ENCODE results near the gene KNDC1. TPM values are rescaled to one million over a fixed set of nuclear protein-coding genes. Genes with fewer than 3 reads are reported as not detected.
"Not testable (repeated sequence)": the region's sequence is repeated elsewhere in the genome, so short reads cannot be mapped to it uniquely, and the experiment has no call there.

Gene KNDC1
- total RNA-seq, 1 donor from 2014 or later = 0.09 TPM

DNA sequence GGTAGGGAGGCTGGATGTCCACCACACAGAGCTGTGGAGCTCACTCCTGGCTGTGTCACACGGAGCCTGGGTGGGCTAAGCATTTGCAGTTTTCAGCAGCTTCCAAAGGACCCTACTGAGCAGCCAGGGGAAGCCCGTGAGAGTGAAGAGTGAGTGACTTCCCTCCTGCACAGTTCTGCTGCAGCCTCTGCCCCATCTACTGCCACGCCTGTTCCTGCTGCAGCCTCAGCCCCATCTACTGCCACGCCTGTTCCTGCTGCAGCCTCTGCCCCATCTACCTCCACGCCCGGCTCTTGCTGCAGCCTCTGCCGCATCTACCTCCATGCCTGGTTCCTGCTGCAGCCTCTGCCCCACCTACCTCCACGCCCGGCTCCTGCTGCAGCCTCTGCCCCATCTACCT is 104.4 kb downstream of the KNDC1 start:
- TF ChIP-seq, protein P1, sequence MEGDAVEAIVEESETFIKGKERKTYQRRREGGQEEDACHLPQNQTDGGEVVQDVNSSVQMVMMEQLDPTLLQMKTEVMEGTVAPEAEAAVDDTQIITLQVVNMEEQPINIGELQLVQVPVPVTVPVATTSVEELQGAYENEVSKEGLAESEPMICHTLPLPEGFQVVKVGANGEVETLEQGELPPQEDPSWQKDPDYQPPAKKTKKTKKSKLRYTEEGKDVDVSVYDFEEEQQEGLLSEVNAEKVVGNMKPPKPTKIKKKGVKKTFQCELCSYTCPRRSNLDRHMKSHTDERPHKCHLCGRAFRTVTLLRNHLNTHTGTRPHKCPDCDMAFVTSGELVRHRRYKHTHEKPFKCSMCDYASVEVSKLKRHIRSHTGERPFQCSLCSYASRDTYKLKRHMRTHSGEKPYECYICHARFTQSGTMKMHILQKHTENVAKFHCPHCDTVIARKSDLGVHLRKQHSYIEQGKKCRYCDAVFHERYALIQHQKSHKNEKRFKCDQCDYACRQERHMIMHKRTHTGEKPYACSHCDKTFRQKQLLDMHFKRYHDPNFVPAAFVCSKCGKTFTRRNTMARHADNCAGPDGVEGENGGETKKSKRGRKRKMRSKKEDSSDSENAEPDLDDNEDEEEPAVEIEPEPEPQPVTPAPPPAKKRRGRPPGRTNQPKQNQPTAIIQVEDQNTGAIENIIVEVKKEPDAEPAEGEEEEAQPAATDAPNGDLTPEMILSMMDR (IDR thresholded peaks at IDR 0.05) = no peak
- no peaks in the 10 kb centered on the region for H3K27me3 Mint-ChIP-seq
- H3K27ac Mint-ChIP-seq = peak overlapping the region; percentile 47
- ChIA-PET CTCF (interaction anchor here (0.7 to 1.1 kb wide), 3 partner anchors 11 to 121 kb away, joined by 3 read pairs; no protein-coding TSS in a partner anchor), POLR2A (interaction anchor here (0.7 to 7.0 kb wide), 2 partner anchors 10 to 345 kb away, joined by 7 to 85 read pairs; partner anchors contain the start of gene ADAM8)
- intact Hi-C loops (cut with micrococcal nuclease) = no loop called here
- no peaks in the 10 kb centered on the region for H3K9me3 Mint-ChIP-seq
- DNase-seq = no peak
- H3K36me3 Mint-ChIP-seq (ENCODE audit: low read depth) = peaks cover 22% of the 10 kb centered on the region
- no peak for ATAC-seq (ENCODE audit: low read depth)
- H3K4me3 Mint-ChIP-seq = peak overlapping the region; percentile 5
- H3K4me1 Mint-ChIP-seq = peaks cover 55% of the 10 kb centered on the region

DNA sequence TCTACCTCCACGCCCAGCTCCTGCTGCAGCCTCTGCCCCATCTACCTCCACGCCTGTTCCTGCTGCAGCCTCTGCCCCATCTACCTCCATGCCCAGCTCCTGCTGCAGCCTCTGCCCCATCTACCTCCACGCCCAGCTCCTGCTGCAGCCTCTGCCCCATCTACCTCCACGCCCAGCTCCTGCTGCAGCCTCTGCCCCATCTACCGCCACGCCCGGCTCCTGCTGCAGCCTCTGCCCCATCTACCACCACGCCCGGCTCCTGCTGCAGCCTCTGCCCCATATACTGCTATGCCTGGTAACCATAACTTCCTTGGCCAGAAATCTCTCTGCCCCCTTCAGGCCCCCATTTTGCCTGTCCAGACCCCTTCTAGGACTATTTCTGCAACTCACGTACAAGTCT is 105.0 kb downstream of the KNDC1 start:
- intact Hi-C loops (cut with micrococcal nuclease); ATAC-seq (ENCODE audit: low read depth); H3K4me3 Mint-ChIP-seq; DNase-seq; H3K27me3 Mint-ChIP-seq; H3K27ac Mint-ChIP-seq; H3K9me3 Mint-ChIP-seq: not testable (repeated sequence)
- POLR2A ChIA-PET = interaction anchor here (7.0 kb wide), 1 partner anchor 9 kb away, joined by 85 read pairs; the partner anchor contains the start of gene ADAM8
- peaks cover 49% of the 10 kb centered on the region for H3K4me1 Mint-ChIP-seq
- peaks cover 27% of the 10 kb centered on the region for H3K36me3 Mint-ChIP-seq (ENCODE audit: low read depth)
- CTCF ChIA-PET = interaction anchor here (1.1 kb wide), 1 partner anchor 122 kb away, joined by 3 read pairs; no protein-coding TSS in a partner anchor

DNA sequence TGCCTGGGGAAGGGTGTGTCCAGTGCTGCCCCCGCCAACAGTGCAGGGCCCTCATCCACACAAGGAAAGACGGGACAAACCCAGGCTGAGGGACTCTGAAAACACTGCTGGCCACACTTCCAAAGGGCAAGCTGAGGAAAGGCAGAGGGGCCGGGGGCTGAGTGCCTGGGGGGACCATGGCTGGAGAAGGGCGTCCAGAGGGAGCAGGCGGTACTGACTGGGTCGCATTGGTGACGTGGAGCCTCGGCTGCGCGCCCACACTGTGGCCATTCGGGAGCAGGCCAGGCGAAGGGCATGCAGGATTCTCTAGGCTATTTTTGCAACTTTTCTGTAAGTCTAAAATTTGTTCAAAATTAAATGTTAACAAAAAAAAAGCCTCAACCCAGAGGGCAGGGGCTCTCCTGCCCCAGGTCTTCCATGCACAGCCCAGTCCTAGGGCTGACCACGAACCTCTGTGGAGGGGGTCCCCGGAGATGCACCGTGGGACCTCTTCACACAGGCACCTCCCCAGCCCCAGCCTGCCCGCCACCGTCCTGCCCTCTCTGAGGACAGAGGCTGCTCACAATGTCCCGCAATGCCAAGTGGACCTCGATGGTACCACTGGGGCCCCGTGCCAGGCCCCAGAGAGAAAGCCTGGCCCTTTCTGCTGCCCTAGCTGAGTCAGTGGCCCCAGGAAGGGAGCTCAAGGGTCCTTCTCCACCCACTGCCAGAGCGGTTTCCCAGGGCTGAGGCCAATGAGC is 106.2 kb downstream of the KNDC1 start:
- TF ChIP-seq, protein P1 (IDR thresholded peaks at IDR 0.05) = no peak
- Mint-ChIP-seq H3K27ac (no peak overlapping the region), H3K9me3 (no peaks in the 10 kb centered on the region), H3K36me3 (ENCODE audit: low read depth) (peaks cover 36% of the 10 kb centered on the region), H3K4me3 (no peak overlapping the region), H3K4me1 (peaks cover 37% of the 10 kb centered on the region), H3K27me3 (no peaks in the 10 kb centered on the region)
- ChIA-PET CTCF (interaction anchor here (1.4 to 1.7 kb wide), 2 partner anchors 9 to 41 kb away, joined by 3 read pairs; no protein-coding TSS in a partner anchor), POLR2A (interaction anchor here (7.0 kb wide), 1 partner anchor 8 kb away, joined by 85 read pairs; the partner anchor contains the start of gene ADAM8)
- intact Hi-C loops (cut with micrococcal nuclease) = no loop called here
- no peak for ATAC-seq (ENCODE audit: low read depth)
- DNase-seq = no peak

DNA sequence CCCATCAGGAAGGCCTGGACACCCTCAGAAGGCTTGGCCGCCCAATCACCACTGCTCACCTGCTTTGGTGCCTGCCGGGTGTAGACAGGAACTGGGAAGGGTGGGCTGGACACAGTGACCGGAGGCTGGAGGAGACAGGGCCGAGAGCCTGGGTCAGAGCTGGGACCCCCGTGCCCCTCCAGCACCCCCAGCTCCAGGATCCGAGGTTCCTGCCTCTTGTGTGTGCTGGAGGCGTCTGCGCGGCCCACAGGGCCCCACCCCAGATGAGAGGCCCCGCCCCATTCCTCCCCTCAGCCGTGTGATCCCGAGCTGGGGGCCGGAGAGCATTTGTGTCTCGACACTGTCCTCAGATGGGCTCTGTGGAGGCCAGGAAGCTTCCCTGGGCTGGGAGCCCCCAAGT is 107.3 kb downstream of the KNDC1 start:
- H3K4me1 Mint-ChIP-seq = peaks cover 32% of the 10 kb centered on the region
- no peaks in the 10 kb centered on the region for H3K9me3 Mint-ChIP-seq
- ChIA-PET POLR2A (interaction anchor here (7.0 kb wide), 1 partner anchor 7 kb away, joined by 85 read pairs; the partner anchor contains the start of gene ADAM8), CTCF (interaction anchor here (0.9 to 1.4 kb wide), 2 partner anchors 40 to 124 kb away, joined by 3 read pairs; no protein-coding TSS in a partner anchor)
- H3K27me3 Mint-ChIP-seq = no peaks in the 10 kb centered on the region
- intact Hi-C loops (cut with micrococcal nuclease) = no loop called here
- TF ChIP-seq, protein P1 (IDR thresholded peaks at IDR 0.05) = no peak
- no peak overlapping the region for H3K27ac Mint-ChIP-seq
- ATAC-seq (ENCODE audit: low read depth) (no peak), DNase-seq (no peak)
- H3K36me3 Mint-ChIP-seq (ENCODE audit: low read depth) = peaks cover 45% of the 10 kb centered on the region
- no peak overlapping the region for H3K4me3 Mint-ChIP-seq

DNA sequence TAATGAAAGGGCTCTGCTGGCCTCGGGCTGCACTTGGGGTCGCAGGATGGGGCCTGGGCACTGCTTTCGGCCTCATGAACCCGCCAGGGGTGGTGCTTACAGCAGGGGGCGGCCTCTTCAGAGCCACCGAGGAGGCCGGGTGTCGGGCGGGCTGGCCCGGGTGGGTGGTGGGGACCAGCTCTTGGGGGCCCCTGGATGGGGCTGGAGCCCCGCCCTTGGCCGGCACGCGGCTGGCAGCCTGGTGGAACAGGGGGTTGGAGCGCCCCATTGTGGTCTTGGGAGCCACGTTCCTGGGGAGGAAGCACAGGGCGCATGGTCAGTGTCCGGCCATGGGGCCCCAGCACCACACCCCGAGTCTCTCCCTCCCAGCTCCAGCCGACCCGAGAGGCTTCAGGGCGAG is 107.8 kb downstream of the KNDC1 start:
- H3K9me3 Mint-ChIP-seq = no peaks in the 10 kb centered on the region
- no peak overlapping the region for H3K4me3 Mint-ChIP-seq
- ChIA-PET POLR2A (no interaction called here), CTCF (interaction anchor here (0.9 to 1.4 kb wide), 2 partner anchors 40 to 124 kb away, joined by 3 read pairs; no protein-coding TSS in a partner anchor)
- ATAC-seq (ENCODE audit: low read depth) (no peak), DNase-seq (no peak)
- no peaks in the 10 kb centered on the region for H3K27me3 Mint-ChIP-seq
- H3K4me1 Mint-ChIP-seq = peaks cover 28% of the 10 kb centered on the region
- intact Hi-C loops (cut with micrococcal nuclease) = no loop called here
- peaks cover 44% of the 10 kb centered on the region for H3K36me3 Mint-ChIP-seq (ENCODE audit: low read depth)
- TF ChIP-seq, protein P1 (IDR thresholded peaks at IDR 0.05) = no peak
- no peak overlapping the region for H3K27ac Mint-ChIP-seq
